Astrocyte of the spinal cord (primary cell): ENCODE measurements around the gene MRPL57.
"Not testable (repeated sequence)": the region's sequence is repeated elsewhere in the genome, so short reads cannot be mapped to it uniquely, and the experiment has no call there.

Experiments
- DNase-seq: peaks from one replicate; pipeline ENCODE4 v3.0.0; 2011; ENCODE audit warnings: low read depth, low spot score
- H3K4me3 ChIP-seq: 2 replicates; pipeline ENCODE4 v1.5.1; 2011; ENCODE audit warnings: low read depth, mild to moderate bottlenecking, low read length, moderate library complexity
- in situ Hi-C: cut with HindIII; loops from 2 replicates; pipeline ENCODE4 v1.10.0; 2017; ENCODE audit warnings: low sequenced_read_pairs
- TF ChIP-seq, protein P1 (sequence below): IDR thresholded peaks from 2 replicates; pipeline ENCODE4 v1.5.1; 2012; ENCODE audit warnings: low read depth, mild to moderate bottlenecking, low read length, inconsistent platforms

The MRPL57 gene

GRCh38 chr13:21216332-21216731, 39.9 kb downstream of the MRPL57 start:
- no peak for DNase-seq
- in situ Hi-C loops = no loop called here
- H3K4me3 ChIP-seq = no peak overlapping the region
- TF ChIP-seq, protein P1, sequence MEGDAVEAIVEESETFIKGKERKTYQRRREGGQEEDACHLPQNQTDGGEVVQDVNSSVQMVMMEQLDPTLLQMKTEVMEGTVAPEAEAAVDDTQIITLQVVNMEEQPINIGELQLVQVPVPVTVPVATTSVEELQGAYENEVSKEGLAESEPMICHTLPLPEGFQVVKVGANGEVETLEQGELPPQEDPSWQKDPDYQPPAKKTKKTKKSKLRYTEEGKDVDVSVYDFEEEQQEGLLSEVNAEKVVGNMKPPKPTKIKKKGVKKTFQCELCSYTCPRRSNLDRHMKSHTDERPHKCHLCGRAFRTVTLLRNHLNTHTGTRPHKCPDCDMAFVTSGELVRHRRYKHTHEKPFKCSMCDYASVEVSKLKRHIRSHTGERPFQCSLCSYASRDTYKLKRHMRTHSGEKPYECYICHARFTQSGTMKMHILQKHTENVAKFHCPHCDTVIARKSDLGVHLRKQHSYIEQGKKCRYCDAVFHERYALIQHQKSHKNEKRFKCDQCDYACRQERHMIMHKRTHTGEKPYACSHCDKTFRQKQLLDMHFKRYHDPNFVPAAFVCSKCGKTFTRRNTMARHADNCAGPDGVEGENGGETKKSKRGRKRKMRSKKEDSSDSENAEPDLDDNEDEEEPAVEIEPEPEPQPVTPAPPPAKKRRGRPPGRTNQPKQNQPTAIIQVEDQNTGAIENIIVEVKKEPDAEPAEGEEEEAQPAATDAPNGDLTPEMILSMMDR = no peak

DNA sequence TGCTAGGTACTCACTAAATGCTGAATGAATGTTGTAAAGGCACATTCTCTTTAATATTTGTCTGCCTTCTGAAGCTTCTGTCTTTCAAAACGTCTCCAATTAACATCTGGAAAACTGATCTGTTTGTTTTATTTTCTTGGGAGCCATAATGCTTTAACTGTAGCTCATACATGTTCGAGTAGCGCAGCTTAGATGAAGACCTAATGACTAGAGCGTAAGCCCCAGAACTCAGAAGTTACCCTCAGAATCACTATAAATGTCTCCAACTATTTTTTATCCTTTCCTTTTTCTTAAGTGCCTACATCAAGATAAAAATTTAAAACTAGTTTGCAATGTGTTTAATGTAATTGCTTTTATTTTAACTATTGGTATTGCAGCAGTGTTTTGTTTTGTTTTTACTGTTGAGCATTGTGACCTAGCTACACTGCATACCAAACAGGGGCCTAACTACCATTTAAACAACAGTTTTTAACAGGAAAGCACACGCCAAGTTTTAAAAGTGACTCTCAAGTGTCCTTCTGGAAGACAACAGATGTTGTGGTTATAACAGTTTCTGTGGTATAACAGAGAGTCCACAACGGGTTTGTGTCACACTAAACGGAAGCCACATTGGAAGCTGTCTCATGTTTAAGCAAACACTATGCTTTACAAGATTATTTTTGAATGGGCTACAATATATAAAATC, 42.0 kb downstream of the MRPL57 start:
- H3K4me3 ChIP-seq = no peak overlapping the region
- TF ChIP-seq, protein P1 = no peak
- DNase-seq = no peak
- in situ Hi-C loops = no loop called here

- TF ChIP-seq, protein P1 = no peak
- no peak for DNase-seq
- H3K4me3 ChIP-seq = no peak overlapping the region
- in situ Hi-C loops = no loop called here
These were observed 42.6 kb downstream of the MRPL57 start for GRCh38 chr13:21219036-21219381.

GRCh38 chr13:21219716-21220115, 43.3 kb downstream of the MRPL57 start:
- in situ Hi-C loops, H3K4me3 ChIP-seq, DNase-seq: not testable (repeated sequence)

- TF ChIP-seq, protein P1 = no peak
- H3K4me3 ChIP-seq = no peak overlapping the region
- DNase-seq = no peak
- in situ Hi-C loops = no loop called here
These were observed 44.8 kb downstream of the MRPL57 start for GRCh38 chr13:21221268-21221667.

- in situ Hi-C loops = no loop called here
- TF ChIP-seq, protein P1 = no peak
- H3K4me3 ChIP-seq = no peak overlapping the region
- DNase-seq = no peak
These were observed 48.6 kb downstream of the MRPL57 start for GRCh38 chr13:21225082-21225481.

- DNase-seq = no peak
- TF ChIP-seq, protein P1 = no peak
- in situ Hi-C loops = no loop called here
- no peak overlapping the region for H3K4me3 ChIP-seq
These were observed 49.6 kb downstream of the MRPL57 start for GRCh38 chr13:21225841-21226581.
